Measurements from ENCODE around the gene TEX261. TPM values are rescaled to one million over a fixed set of nuclear protein-coding genes. Genes with fewer than 3 reads are reported as not detected.

The TEX261 gene
- total and polyA plus RNA-seq, 2 experiments from 2014 or later: 5.7 to 17.5 TPM

- TF ChIP-seq, protein P1, sequence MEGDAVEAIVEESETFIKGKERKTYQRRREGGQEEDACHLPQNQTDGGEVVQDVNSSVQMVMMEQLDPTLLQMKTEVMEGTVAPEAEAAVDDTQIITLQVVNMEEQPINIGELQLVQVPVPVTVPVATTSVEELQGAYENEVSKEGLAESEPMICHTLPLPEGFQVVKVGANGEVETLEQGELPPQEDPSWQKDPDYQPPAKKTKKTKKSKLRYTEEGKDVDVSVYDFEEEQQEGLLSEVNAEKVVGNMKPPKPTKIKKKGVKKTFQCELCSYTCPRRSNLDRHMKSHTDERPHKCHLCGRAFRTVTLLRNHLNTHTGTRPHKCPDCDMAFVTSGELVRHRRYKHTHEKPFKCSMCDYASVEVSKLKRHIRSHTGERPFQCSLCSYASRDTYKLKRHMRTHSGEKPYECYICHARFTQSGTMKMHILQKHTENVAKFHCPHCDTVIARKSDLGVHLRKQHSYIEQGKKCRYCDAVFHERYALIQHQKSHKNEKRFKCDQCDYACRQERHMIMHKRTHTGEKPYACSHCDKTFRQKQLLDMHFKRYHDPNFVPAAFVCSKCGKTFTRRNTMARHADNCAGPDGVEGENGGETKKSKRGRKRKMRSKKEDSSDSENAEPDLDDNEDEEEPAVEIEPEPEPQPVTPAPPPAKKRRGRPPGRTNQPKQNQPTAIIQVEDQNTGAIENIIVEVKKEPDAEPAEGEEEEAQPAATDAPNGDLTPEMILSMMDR (conservative IDR thresholded peaks at IDR 0.05; ENCODE audit: low read depth in 2 of 2): no peak
Measured at GRCh38 chr2:70956141-70956540, 38.5 kb downstream of the TEX261 start (continued).

DNA sequence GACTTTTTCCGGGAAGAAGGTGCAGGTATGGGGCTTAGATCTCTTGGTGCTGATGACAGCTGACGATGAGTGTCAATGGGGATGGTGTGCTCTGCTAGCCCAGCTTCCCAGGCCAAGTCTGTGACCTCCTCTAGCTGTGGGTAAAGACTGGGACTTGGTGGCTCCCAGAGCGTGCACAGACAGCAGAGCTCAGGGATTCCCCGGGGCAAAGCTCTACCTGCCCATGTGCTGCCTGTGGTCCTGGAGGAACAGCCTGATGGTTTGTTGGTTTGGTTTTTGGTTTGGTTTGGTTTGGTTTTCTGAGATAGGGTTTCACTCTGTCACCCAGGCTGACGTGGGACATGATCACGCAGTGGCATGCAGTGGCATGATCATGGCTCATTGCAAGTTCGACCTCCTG lies 39.8 kb downstream of the TEX261 start:
- no peak for ATAC-seq
- no peak for DNase-seq (ENCODE audit: low spot score)
- TF ChIP-seq JUNB (IDR thresholded peaks at IDR 0.05; ENCODE audit: unreplicated experiment): no peak
- no peak for TF ChIP-seq NANOG (IDR thresholded peaks at IDR 0.05; ENCODE audit: borderline replicate concordance)
- no peak for TF ChIP-seq POLR2AphosphoS5 (IDR thresholded peaks at IDR 0.05; ENCODE audit: low read depth)
- TF ChIP-seq CREB1 (CRISPR knock-in tag; IDR thresholded peaks at IDR 0.05; ENCODE audit: low read depth): no peak
- no peak for TF ChIP-seq REST (IDR thresholded peaks at IDR 0.05; ENCODE audit: unreplicated experiment)
- TF ChIP-seq ZNF331 (CRISPR knock-in tag; IDR thresholded peaks at IDR 0.05; ENCODE audit: low read depth): no peak
- TF ChIP-seq EZH2phosphoT487 (IDR thresholded peaks at IDR 0.05; ENCODE audit: unreplicated experiment): no peak
- TF ChIP-seq, protein P1 (conservative IDR thresholded peaks at IDR 0.05; ENCODE audit: low read depth in 2 of 2): no peak
- TF ChIP-seq ETS1 (IDR thresholded peaks at IDR 0.05): no peak
- TF ChIP-seq STAT1 (IDR thresholded peaks at IDR 0.05; ENCODE audit: unreplicated experiment): no peak
- TF ChIP-seq EZH2 (IDR thresholded peaks at IDR 0.05; ENCODE audit: low read depth, unreplicated experiment): no peak

More for the DNA sequence above, 39.8 kb downstream of the TEX261 start:
- Mint-ChIP-seq H3K9me3 (no peaks in the 10 kb centered on the region), H3K36me3 (ENCODE audit: low read depth) (no peaks in the 10 kb centered on the region), H3K4me3 (no peak overlapping the region), H3K27me3 (ENCODE audit: insufficient read depth, low read depth, poor library complexity) (peaks cover 16% of the 10 kb centered on the region), H3K4me1 (no peaks in the 10 kb centered on the region), H3K27ac (no peak overlapping the region)
- Histone ChIP-seq H3K27ac (ENCODE audit: low read depth) (no peak overlapping the region), H4K20me1 (replicated peaks; ENCODE audit: insufficient read depth) (no peaks in the 10 kb centered on the region), H3K4me3 (no peak overlapping the region), H3K27me3 (ENCODE audit: insufficient read depth) (peaks cover 19% of the 10 kb centered on the region), H3K79me2 (replicated peaks; ENCODE audit: insufficient read depth) (no peaks in the 10 kb centered on the region), H3K4me1 (ENCODE audit: insufficient read depth) (no peaks in the 10 kb centered on the region), H3F3A (replicated peaks; ENCODE audit: low read depth) (no peaks in the 10 kb centered on the region), H3K4me2 (no peak overlapping the region), H3K9me2 (ENCODE audit: insufficient read depth) (no peaks in the 10 kb centered on the region), H3K36me3 (ENCODE audit: insufficient read depth) (no peaks in the 10 kb centered on the region), H2AFZ (no peak overlapping the region)

All from GM23338 (cell line).